SK-N-SH treated with all-trans-retinoic acid at 6 μM for 48 hours (cell line): Measurements from ENCODE around the gene PPP1R16B.
"Not testable (repeated sequence)": the region's sequence is repeated elsewhere in the genome, so short reads cannot be mapped to it uniquely, and the experiment has no call there.

ENCODE experiments used
- ATAC-seq: fragments of 200-7000 bp; cut with Tn5 transposase; 3 replicates; pipeline ENCODE4 v1.9.1; 2020; ENCODE audit warnings: mild to moderate bottlenecking, moderate library complexity
- ARNTL ChIP-seq: fragments of 450-650 bp; formaldehyde crosslinking; IDR thresholded peaks from 2 replicates; pipeline ENCODE4 v1.5.0; 2020; ENCODE audit warnings: low read depth, mild to moderate bottlenecking, moderate library complexity, borderline replicate concordance
- BACH2 ChIP-seq: fragments of 250-450 bp; sonication (Bioruptor Pico); IDR thresholded peaks from 2 replicates; pipeline ENCODE4 v1.9.0; 2021; ENCODE audit warnings: mild to moderate bottlenecking, borderline replicate concordance
- CSDC2 ChIP-seq: fragments of 250-450 bp; sonication (Bioruptor Pico); IDR thresholded peaks from 2 replicates; pipeline ENCODE4 v1.5.0; 2020; ENCODE audit warnings: mild to moderate bottlenecking, moderate library complexity
- CSRNP3 ChIP-seq: fragments of 250-450 bp; sonication (Bioruptor Pico); IDR thresholded peaks from 2 replicates; pipeline ENCODE4 v1.5.1; 2021; ENCODE audit warnings: mild to moderate bottlenecking, moderate library complexity
- ESRRG ChIP-seq: fragments of 250-450 bp; sonication (Bioruptor Pico); IDR thresholded peaks from 2 replicates; pipeline ENCODE4 v1.6.1; 2021; ENCODE audit warnings: mild to moderate bottlenecking
- ISL1 ChIP-seq: fragments of 250-450 bp; sonication (Bioruptor Pico); IDR thresholded peaks from 2 replicates; pipeline ENCODE4 v2.1.2; 2022; ENCODE audit warnings: mild to moderate bottlenecking, moderate library complexity
- OSR1 ChIP-seq: fragments of 250-450 bp; sonication (Bioruptor Pico); IDR thresholded peaks from 2 replicates; pipeline ENCODE4 v1.8.0; 2022; ENCODE audit warnings: moderate library complexity, mild to moderate bottlenecking, inconsistent platforms
- PATZ1 ChIP-seq: fragments of 250-450 bp; sonication (Bioruptor Pico); IDR thresholded peaks from 2 replicates; pipeline ENCODE4 v1.8.0; 2020; ENCODE audit warnings: mild to moderate bottlenecking, moderate library complexity, borderline replicate concordance
- POU6F1 ChIP-seq: fragments of 250-450 bp; sonication (Bioruptor Pico); IDR thresholded peaks from 2 replicates; pipeline ENCODE4 v1.8.0; 2021; ENCODE audit warnings: low read depth, mild to moderate bottlenecking, moderate library complexity, borderline replicate concordance
- PPARA ChIP-seq: fragments of 250-450 bp; sonication (Bioruptor Pico); IDR thresholded peaks from 2 replicates; pipeline ENCODE4 v1.5.0; 2020; ENCODE audit warnings: mild to moderate bottlenecking, borderline replicate concordance
- RARB ChIP-seq: fragments of 250-450 bp; sonication (Bioruptor Pico); IDR thresholded peaks from 2 replicates; pipeline ENCODE4 v1.8.0; 2021; ENCODE audit warnings: mild to moderate bottlenecking, moderate library complexity
- SNAI2 ChIP-seq: fragments of 250-450 bp; sonication (Bioruptor Pico); IDR thresholded peaks from 2 replicates; pipeline ENCODE4 v1.5.0; 2020; ENCODE audit warnings: mild to moderate bottlenecking, moderate library complexity
- ZC3H10 ChIP-seq: fragments of 250-450 bp; sonication (Bioruptor Pico); IDR thresholded peaks from 2 replicates; pipeline ENCODE4 v1.5.1; 2021; ENCODE audit warnings: mild to moderate bottlenecking, moderate library complexity
- ZFP3 ChIP-seq: fragments of 250-450 bp; sonication (Bioruptor Pico); IDR thresholded peaks from 2 replicates; pipeline ENCODE4 v1.5.0; 2020; ENCODE audit warnings: mild to moderate bottlenecking, moderate library complexity
- ZNF565 ChIP-seq: fragments of 450-650 bp; formaldehyde crosslinking; conservative IDR thresholded peaks from 2 replicates; pipeline ENCODE4 v1.5.0; 2020; ENCODE audit warnings: low read depth, mild to moderate bottlenecking, moderate library complexity
- ZNF70 ChIP-seq: fragments of 450-650 bp; formaldehyde crosslinking; IDR thresholded peaks from 2 replicates; pipeline ENCODE4 v1.5.0; 2020; ENCODE audit warnings: mild to moderate bottlenecking, moderate library complexity
- ZNF8 ChIP-seq: fragments of 450-650 bp; formaldehyde crosslinking; IDR thresholded peaks from 2 replicates; pipeline ENCODE4 v1.5.0; 2020; ENCODE audit warnings: mild to moderate bottlenecking, moderate library complexity

The PPP1R16B gene

GRCh38 chr20:38859070-38859690 is 53.7 kb downstream of the PPP1R16B start:
- TF ChIP-seq ZNF8 (CRISPR knock-in tag) (no peak), SNAI2 (CRISPR knock-in tag) (no peak), OSR1 (no peak), CSRNP3 (no peak), ZNF70 (no peak), ARNTL (CRISPR knock-in tag) (no peak), ZNF565 (CRISPR knock-in tag) (no peak), POU6F1 (CRISPR knock-in tag) (no peak), ISL1 (CRISPR knock-in tag) (no peak), BACH2 (no peak), ZC3H10 (CRISPR knock-in tag) (no peak), PPARA (CRISPR knock-in tag) (no peak), PATZ1 (no peak)
- no peak for ATAC-seq

GRCh38 chr20:38859857-38860256 is 54.4 kb downstream of the PPP1R16B start:
- not testable (repeated sequence) for ATAC-seq

DNA sequence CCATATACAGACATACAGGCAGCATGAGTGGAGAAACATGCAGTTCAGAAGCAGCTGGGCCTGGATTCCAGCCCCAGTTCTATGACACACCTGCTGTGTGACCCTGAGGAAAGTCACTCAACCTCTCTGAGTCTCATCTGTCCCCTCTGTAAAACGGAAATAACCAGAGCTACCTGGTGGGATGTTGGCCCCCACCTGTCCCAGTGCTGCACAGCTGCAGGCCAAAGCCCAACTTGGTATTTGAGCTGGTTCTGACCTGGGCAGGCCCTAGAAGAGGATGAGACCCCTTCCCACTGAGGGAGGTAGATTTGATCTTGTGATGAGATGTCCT is 55.5 kb downstream of the PPP1R16B start:
- no peak for ATAC-seq
- TF ChIP-seq RARB (CRISPR knock-in tag) (no peak), ZNF565 (CRISPR knock-in tag) (no peak), PATZ1 (no peak)

GRCh38 chr20:38862226-38862625 is 56.7 kb downstream of the PPP1R16B start:
- ATAC-seq = no peak
- TF ChIP-seq ZNF70 (0 out of 2 replicates have a peak, but pooled peaks have one; percentile 29), ZNF8 (CRISPR knock-in tag) (no peak)

GRCh38 chr20:38863024-38863851 is 57.7 kb downstream of the PPP1R16B start:
- no peak for ATAC-seq
- TF ChIP-seq ZFP3 (CRISPR knock-in tag) = no peak
- no peak for TF ChIP-seq CSDC2

DNA sequence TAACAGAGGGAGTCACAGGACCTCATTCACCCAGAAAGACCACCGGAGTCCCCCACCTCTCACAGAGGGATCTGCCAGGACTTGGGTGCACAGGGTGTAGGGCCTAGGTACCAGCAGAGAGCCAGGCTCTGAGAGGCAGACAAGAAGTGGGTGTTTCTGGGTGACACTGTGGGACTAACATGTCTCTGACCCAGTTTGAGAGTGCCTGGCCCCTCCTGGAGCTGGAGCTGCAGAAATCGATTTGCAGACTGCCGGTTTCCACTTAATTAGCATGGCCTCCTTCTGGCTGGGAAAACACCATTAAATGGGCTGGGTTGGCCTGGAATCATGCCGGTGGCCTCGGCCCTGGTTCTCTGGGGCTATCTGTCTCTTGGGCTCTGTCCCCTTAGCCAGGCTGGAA is 59.2 kb downstream of the PPP1R16B start:
- ATAC-seq = no peak
- TF ChIP-seq ZNF70 = no peak
- no peak for TF ChIP-seq ZNF8 (CRISPR knock-in tag)
- TF ChIP-seq ISL1 (CRISPR knock-in tag) = no peak
- TF ChIP-seq ZC3H10 (CRISPR knock-in tag) = no peak
- TF ChIP-seq ZNF565 (CRISPR knock-in tag) = no peak
- TF ChIP-seq ESRRG = no peak
- TF ChIP-seq PPARA (CRISPR knock-in tag) = no peak
